Esophagus (tissue), 2 donors: Measurements from ENCODE around the gene ZBTB9. TPM values are rescaled to one million over a fixed set of nuclear protein-coding genes. Genes with fewer than 3 reads are reported as not detected.

Source experiments
- H3K27ac ChIP-seq, 2 donors: one replicate each; pipeline ENCODE4 v1.5.1; 2013; ENCODE audit warnings: low read depth in 2 of 2, mild to moderate bottlenecking in 2 of 2, inconsistent platforms in 1 of 2, low read length in 1 of 2, moderate library complexity in 1 of 2
- H3K27me3 ChIP-seq, 2 donors: one replicate each; pipeline ENCODE4 v1.6.1; 2013; ENCODE audit warnings: low read length in 2 of 2, control low read depth in 1 of 2, mild to moderate bottlenecking in 1 of 2; ENCODE audit not compliant: insufficient read depth in 2 of 2, control insufficient read depth in 1 of 2
- H3K36me3 ChIP-seq, 2 donors: one replicate each; pipeline ENCODE4 v1.6.1; 2013; ENCODE audit warnings: low read length in 1 of 2; ENCODE audit not compliant: control insufficient read depth in 2 of 2, insufficient read depth in 2 of 2
- H3K4me1 ChIP-seq, 2 donors: one replicate each; pipeline ENCODE4 v1.6.1; 2013; ENCODE audit warnings: low read length in 1 of 2; ENCODE audit not compliant: control insufficient read depth in 2 of 2, insufficient read depth in 2 of 2
- H3K4me3 ChIP-seq, 2 donors: one replicate each; pipeline ENCODE4 v1.5.1; 2013; ENCODE audit warnings: low read length in 2 of 2, mild to moderate bottlenecking in 2 of 2, low read depth in 1 of 2, moderate library complexity in 1 of 2
- H3K9me3 ChIP-seq, 2 donors: one replicate each; pipeline ENCODE4 v1.6.1; 2013; ENCODE audit warnings: mild to moderate bottlenecking in 2 of 2, low read depth in 1 of 2, low read length in 1 of 2, moderate library complexity in 1 of 2; ENCODE audit not compliant: control insufficient read depth in 2 of 2, insufficient read depth in 1 of 2
- WGBS, 2 donors: extraction: QIAGEN DNeasy Blood & Tissue Kit; methylation state at CpG; one replicate each; pipeline ENCODE4 v1.1.7; 2013; 5-methylcytosine and 5-hydroxymethylcytosine counted together
- polyA plus RNA-seq, 2 donors: library from polyadenylated mRNA; stranded (reverse); fragments of 200-250 nt; gene quantifications; one replicate each; pipeline ENCODE4 v1.2.3, GENCODE V29; 2013
- donor health status: healthy with polysubstance abuse.
- donor health status: Bipolar disorder and iron deficiency.

The ZBTB9 gene
- polyA plus RNA-seq, 2 donors = 3.6 to 3.9 TPM

- no peak overlapping the region for H3K27ac ChIP-seq
- H3K4me1 ChIP-seq = peaks cover 0 to 14% of the 10 kb centered on the region in 2 donors
- no peaks in the 10 kb centered on the region for H3K27me3 ChIP-seq
- no peak overlapping the region for H3K4me3 ChIP-seq
- H3K36me3 ChIP-seq = peaks cover 6 to 12% of the 10 kb centered on the region in 2 donors
- H3K9me3 ChIP-seq = no peaks in the 10 kb centered on the region
- WGBS, 2 donors = 77 to 79% methylated on average over 10 of the region's 10 CpGs
Measured at GRCh38 chr6:33432546-33432945, 21.8 kb upstream of the ZBTB9 start.

DNA sequence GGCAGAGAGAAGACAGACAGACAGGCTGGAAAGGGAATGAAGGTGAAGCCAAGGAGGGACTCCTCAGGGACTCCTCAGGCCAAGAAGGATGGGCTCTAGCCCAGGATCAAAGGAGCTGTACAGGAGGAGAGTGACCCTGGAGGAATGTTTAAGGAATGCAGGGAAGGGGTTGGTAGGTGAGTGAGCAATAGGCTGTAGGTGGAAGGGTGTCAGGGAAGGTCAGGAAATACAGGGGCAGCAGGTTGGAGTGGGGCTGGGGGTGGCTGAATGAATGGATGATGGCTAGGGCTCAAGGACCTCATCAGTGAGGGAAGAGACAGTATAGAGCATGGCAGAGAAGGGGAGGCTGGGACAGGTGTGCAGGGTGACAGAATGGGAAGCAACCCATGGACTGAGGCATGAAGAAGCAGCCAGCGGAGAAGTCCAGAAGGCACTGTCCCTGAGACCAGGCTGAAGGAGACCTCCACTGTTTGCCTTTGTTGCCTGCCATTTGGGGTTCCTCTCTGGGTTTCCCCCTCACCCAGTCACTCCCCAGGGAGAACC lies 21.3 kb upstream of the ZBTB9 start:
- H3K4me3 ChIP-seq = no peak overlapping the region
- H3K36me3 ChIP-seq = peaks cover 6 to 16% of the 10 kb centered on the region in 2 donors
- H3K4me1 ChIP-seq = peaks cover 0 to 14% of the 10 kb centered on the region in 2 donors
- H3K27ac ChIP-seq = peak overlapping the region in 1 of 2 donors; percentile 18
- 92 to 100% methylated on average over 1 of the region's 1 CpG for WGBS, 2 donors
- H3K27me3 ChIP-seq = no peaks in the 10 kb centered on the region
- H3K9me3 ChIP-seq = no peaks in the 10 kb centered on the region

- 49 to 60% methylated on average over 8 to 16 of the region's 17 CpGs for WGBS, 2 donors
- no peak overlapping the region for H3K27ac ChIP-seq
Measured at GRCh38 chr6:33433544-33434191, 20.7 kb upstream of the ZBTB9 start.

GRCh38 chr6:33434961-33435360 lies 19.4 kb upstream of the ZBTB9 start:
- WGBS, 2 donors = 90 to 94% methylated on average over 4 of the region's 4 CpGs
- no peak overlapping the region for H3K27ac ChIP-seq
- no peaks in the 10 kb centered on the region for H3K27me3 ChIP-seq
- H3K36me3 ChIP-seq = peaks cover 6 to 20% of the 10 kb centered on the region in 2 donors
- no peaks in the 10 kb centered on the region for H3K4me1 ChIP-seq
- no peaks in the 10 kb centered on the region for H3K9me3 ChIP-seq
- no peak overlapping the region for H3K4me3 ChIP-seq

More at GRCh38 chr6:33433544-33434191, 20.7 kb upstream of the ZBTB9 start:
- H3K4me1 ChIP-seq = peaks cover 0 to 8% of the 10 kb centered on the region in 2 donors
- peaks cover 6 to 20% of the 10 kb centered on the region in 2 donors for H3K36me3 ChIP-seq
- no peaks in the 10 kb centered on the region for H3K27me3 ChIP-seq
- no peaks in the 10 kb centered on the region for H3K9me3 ChIP-seq
- H3K4me3 ChIP-seq = no peak overlapping the region

DNA sequence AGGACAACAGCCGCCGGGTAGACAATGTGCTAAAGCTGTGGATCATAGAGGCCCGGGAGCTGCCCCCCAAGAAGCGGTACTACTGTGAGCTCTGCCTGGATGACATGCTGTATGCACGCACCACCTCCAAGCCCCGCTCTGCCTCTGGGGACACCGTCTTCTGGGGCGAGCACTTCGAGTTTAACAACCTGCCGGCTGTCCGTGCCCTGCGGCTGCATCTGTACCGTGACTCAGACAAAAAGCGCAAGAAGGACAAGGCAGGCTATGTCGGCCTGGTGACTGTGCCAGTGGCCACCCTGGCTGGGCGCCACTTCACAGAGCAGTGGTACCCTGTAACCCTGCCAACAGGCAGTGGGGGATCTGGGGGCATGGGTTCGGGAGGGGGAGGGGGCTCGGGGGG lies 16.7 kb upstream of the ZBTB9 start:
- H3K4me1 ChIP-seq = no peaks in the 10 kb centered on the region
- no peaks in the 10 kb centered on the region for H3K27me3 ChIP-seq
- no peaks in the 10 kb centered on the region for H3K9me3 ChIP-seq
- no peak overlapping the region for H3K4me3 ChIP-seq
- peaks cover 4 to 36% of the 10 kb centered on the region in 2 donors for H3K36me3 ChIP-seq
- WGBS, 2 donors = 92 to 93% methylated on average over 18 of the region's 18 CpGs
- no peak overlapping the region for H3K27ac ChIP-seq

GRCh38 chr6:33438978-33439594 lies 15.3 kb upstream of the ZBTB9 start:
- peaks cover 4 to 42% of the 10 kb centered on the region in 2 donors for H3K36me3 ChIP-seq
- no peak overlapping the region for H3K4me3 ChIP-seq
- H3K4me1 ChIP-seq = no peaks in the 10 kb centered on the region
- no peaks in the 10 kb centered on the region for H3K9me3 ChIP-seq
- H3K27me3 ChIP-seq = no peaks in the 10 kb centered on the region
- no peak overlapping the region for H3K27ac ChIP-seq
- WGBS, 2 donors = 89 to 97% methylated on average over 3 of the region's 3 CpGs

GRCh38 chr6:33439956-33440648 lies 14.3 kb upstream of the ZBTB9 start:
- no peaks in the 10 kb centered on the region for H3K9me3 ChIP-seq
- no peak overlapping the region for H3K4me3 ChIP-seq
- no peaks in the 10 kb centered on the region for H3K27me3 ChIP-seq
- H3K36me3 ChIP-seq = peaks cover 4 to 44% of the 10 kb centered on the region in 2 donors
- no peaks in the 10 kb centered on the region for H3K4me1 ChIP-seq
- H3K27ac ChIP-seq = no peak overlapping the region
- 77 to 80% methylated on average over 9 of the region's 9 CpGs for WGBS, 2 donors

DNA sequence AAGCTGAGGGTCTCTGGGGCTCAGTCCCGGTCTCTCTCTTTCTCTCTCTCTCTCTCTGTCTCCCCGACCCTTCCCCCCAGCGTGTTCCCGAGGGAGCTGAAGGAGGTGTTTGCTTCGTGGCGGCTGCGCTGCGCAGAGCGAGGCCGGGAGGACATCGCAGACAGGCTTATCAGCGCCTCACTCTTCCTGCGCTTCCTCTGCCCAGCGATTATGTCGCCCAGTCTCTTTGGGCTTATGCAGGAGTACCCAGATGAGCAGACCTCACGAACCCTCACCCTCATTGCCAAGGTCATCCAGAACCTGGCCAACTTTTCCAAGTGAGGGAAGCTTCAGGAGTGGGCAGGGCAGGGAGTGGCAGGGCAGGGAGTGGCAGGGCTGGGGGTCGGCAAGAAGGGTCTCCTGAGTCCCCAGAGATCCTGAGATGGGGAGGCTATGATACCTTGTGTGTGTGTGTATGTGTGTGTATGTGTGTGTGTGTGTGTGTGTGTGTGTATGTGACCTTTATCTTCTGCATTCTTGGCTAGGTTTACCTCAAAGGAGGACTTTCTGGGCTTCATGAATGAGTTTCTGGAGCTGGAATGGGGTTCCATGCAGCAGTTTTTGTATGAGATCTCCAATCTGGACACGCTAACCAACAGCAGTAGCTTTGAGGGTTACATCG lies 13.6 kb upstream of the ZBTB9 start:
- Histone ChIP-seq H3K27ac (no peak overlapping the region), H3K27me3 (no peaks in the 10 kb centered on the region), H3K4me3 (no peak overlapping the region), H3K9me3 (no peaks in the 10 kb centered on the region), H3K36me3 (peaks cover 0 to 40% of the 10 kb centered on the region in 2 donors), H3K4me1 (no peaks in the 10 kb centered on the region)
- WGBS, 2 donors = 83 to 84% methylated on average over 19 of the region's 19 CpGs

DNA sequence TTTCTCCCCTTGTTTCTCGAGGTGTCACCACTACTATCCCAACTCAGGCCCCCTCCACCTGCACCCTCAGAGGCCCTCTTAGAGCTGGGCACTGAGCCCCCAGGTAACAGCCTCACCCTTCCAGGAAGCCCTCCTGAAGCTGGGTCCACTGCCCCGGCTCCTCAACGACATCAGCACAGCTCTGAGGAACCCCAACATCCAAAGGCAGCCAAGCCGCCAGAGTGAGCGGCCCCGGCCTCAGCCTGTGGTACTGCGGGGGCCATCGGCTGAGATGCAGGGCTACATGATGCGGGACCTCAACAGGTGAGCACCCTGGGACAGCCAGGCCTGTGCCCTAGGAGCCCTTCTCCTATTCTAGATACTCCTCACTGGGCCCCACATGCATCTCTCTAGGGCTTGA lies 12.9 kb upstream of the ZBTB9 start:
- 93 to 96% methylated on average over 9 of the region's 9 CpGs for WGBS, 2 donors
- peaks cover 2 to 40% of the 10 kb centered on the region in 2 donors for H3K36me3 ChIP-seq

More for the DNA sequence above, 12.9 kb upstream of the ZBTB9 start:
- no peak overlapping the region for H3K27ac ChIP-seq
- H3K27me3 ChIP-seq = no peaks in the 10 kb centered on the region
- no peak overlapping the region for H3K4me3 ChIP-seq
- H3K4me1 ChIP-seq = no peaks in the 10 kb centered on the region
- H3K9me3 ChIP-seq = no peaks in the 10 kb centered on the region
